Smooth muscle cell (in vitro differentiated cells): ENCODE results near the gene SAA2. TPM values are rescaled to one million over a fixed set of nuclear protein-coding genes. Genes with fewer than 3 reads are reported as not detected.

ENCODE experiments used
- DNase-seq: peaks from one replicate; lab custom pipeline; 2025; ENCODE audit not compliant: unreplicated experiment; lab: John Stamatoyannopoulos, UW
- H2AFZ ChIP-seq: fragments of 200-600 bp; sonication (generic); 2 replicates; pipeline ENCODE4 v1.6.0; 2016; ENCODE audit warnings: antibody characterized with exemption, low read depth, mild to moderate bottlenecking
- H3F3A ChIP-seq: fragments of 200-600 bp; sonication (generic); 2 replicates; pipeline ENCODE4 v1.6.0; 2017; ENCODE audit warnings: antibody characterized with exemption, low read depth
- H3K27ac ChIP-seq: fragments of 200-600 bp; sonication (generic); 2 replicates; pipeline ENCODE4 v1.5.1; 2016; ENCODE audit warnings: low read depth, mild to moderate bottlenecking
- H3K27me3 ChIP-seq: fragments of 200-600 bp; sonication (generic); 2 replicates; pipeline ENCODE4 v1.6.1; 2016; ENCODE audit warnings: low read depth, mild to moderate bottlenecking
- H3K36me3 ChIP-seq: fragments of 200-600 bp; sonication (generic); 2 replicates; pipeline ENCODE4 v1.5.1; 2016; ENCODE audit warnings: low read depth
- H3K4me1 ChIP-seq: fragments of 200-600 bp; sonication (generic); 2 replicates; pipeline ENCODE4 v1.5.1; 2016; ENCODE audit warnings: low read depth
- H3K4me2 ChIP-seq: fragments of 200-600 bp; sonication (generic); 2 replicates; pipeline ENCODE4 v1.6.0; 2016; ENCODE audit warnings: mild to moderate bottlenecking
- H3K4me3 ChIP-seq: fragments of 200-600 bp; sonication (generic); 2 replicates; pipeline ENCODE4 v1.5.1; 2016; ENCODE audit warnings: mild to moderate bottlenecking
- H3K79me2 ChIP-seq: fragments of 200-600 bp; sonication (generic); 2 replicates; pipeline ENCODE4 v1.6.0; 2016; ENCODE audit warnings: low read depth, mild to moderate bottlenecking
- H3K9ac ChIP-seq: fragments of 200-600 bp; sonication (generic); 2 replicates; pipeline ENCODE4 v1.6.0; 2016; ENCODE audit warnings: low read depth
- H3K9me3 ChIP-seq: fragments of 200-600 bp; sonication (generic); replicated peaks from 2 replicates; pipeline ENCODE4 v1.5.1; 2016; ENCODE audit warnings: low read depth
- H4K20me1 ChIP-seq: fragments of 200-600 bp; sonication (generic); 2 replicates; pipeline ENCODE4 v1.6.0; 2016; ENCODE audit warnings: low read depth
- CTCF ChIP-seq: fragments of 200-600 bp; sonication (generic); IDR thresholded peaks from 2 replicates; pipeline ENCODE4 v1.5.1; 2017; ENCODE audit warnings: borderline replicate concordance, mild to moderate bottlenecking, antibody characterized with exemption; ENCODE audit not compliant: insufficient read depth, poor library complexity, severe bottlenecking
- whole genome bisulfite sequencing: methylation state at CpG from one replicate; pipeline ENCODE4 v1.1.7; 2016; ENCODE audit warnings: low lambda C conversion rate; 5-methylcytosine and 5-hydroxymethylcytosine counted together
- polyA plus RNA-seq: library from polyadenylated mRNA; unstranded; fragments of >200 nt; fragmentation: Nextera tagmentation; extraction: Ambion mirVana; gene quantifications from 2 replicates; pipeline ENCODE4 v1.2.1, GENCODE V29; 2016
- total RNA-seq: library from RNA; depleted of rRNA; stranded (reverse); fragments of >200 nt; gene quantifications from 2 replicates; pipeline ENCODE4 v1.2.3, GENCODE V29; 2014

Gene SAA2
- total and polyA plus RNA-seq, 2 experiments from 2014 or later: not detected

GRCh38 chr11:18222814-18223421 is 25.6 kb downstream of the SAA2 start:
- Histone ChIP-seq H2AFZ (no peak overlapping the region), H3K36me3 (no peaks in the 10 kb centered on the region), H3K27me3 (peaks cover 13% of the 10 kb centered on the region), H4K20me1 (no peaks in the 10 kb centered on the region), H3K9me3 (no peaks in the 10 kb centered on the region), H3K9ac (no peak overlapping the region), H3F3A (no peaks in the 10 kb centered on the region), H3K4me3 (no peak overlapping the region), H3K4me1 (no peaks in the 10 kb centered on the region), H3K27ac (no peak overlapping the region), H3K4me2 (no peak overlapping the region), H3K79me2 (no peaks in the 10 kb centered on the region)
- no peak for TF ChIP-seq CTCF
- no peak for DNase-seq
- 93% methylated on average over 2 of the region's 3 CpGs for WGBS

GRCh38 chr11:18221274-18221876 is 27.1 kb downstream of the SAA2 start:
- WGBS: 88% methylated on average over 5 of the region's 5 CpGs
- Histone ChIP-seq H3K27ac (no peak overlapping the region), H3K79me2 (no peaks in the 10 kb centered on the region), H3K4me2 (no peak overlapping the region), H3K9me3 (no peaks in the 10 kb centered on the region), H3F3A (no peaks in the 10 kb centered on the region), H3K36me3 (no peaks in the 10 kb centered on the region), H3K9ac (no peak overlapping the region), H2AFZ (no peak overlapping the region), H3K4me3 (no peak overlapping the region), H3K4me1 (no peaks in the 10 kb centered on the region), H4K20me1 (no peaks in the 10 kb centered on the region), H3K27me3 (peaks cover 28% of the 10 kb centered on the region)
- no peak for TF ChIP-seq CTCF
- DNase-seq: no peak

- no peaks in the 10 kb centered on the region for H4K20me1 ChIP-seq
- H3K9me3 ChIP-seq: no peaks in the 10 kb centered on the region
- H3K4me1 ChIP-seq: no peaks in the 10 kb centered on the region
- 98% methylated on average over 33 of the region's 33 CpGs for WGBS
- no peaks in the 10 kb centered on the region for H3K36me3 ChIP-seq
- no peak overlapping the region for H3K9ac ChIP-seq
- H2AFZ ChIP-seq: no peak overlapping the region
- no peaks in the 10 kb centered on the region for H3K79me2 ChIP-seq
- no peak overlapping the region for H3K27ac ChIP-seq
- TF ChIP-seq CTCF: no peak
- no peak overlapping the region for H3K4me3 ChIP-seq
- H3F3A ChIP-seq: no peaks in the 10 kb centered on the region
- DNase-seq: no peak
- H3K27me3 ChIP-seq: no peaks in the 10 kb centered on the region
- H3K4me2 ChIP-seq: no peak overlapping the region
Observed at GRCh38 chr11:18209058-18209457, 39.4 kb downstream of the SAA2 start.

GRCh38 chr11:18204771-18205170 is 43.7 kb downstream of the SAA2 start:
- H3K4me1 ChIP-seq: no peaks in the 10 kb centered on the region
- no peaks in the 10 kb centered on the region for H3K36me3 ChIP-seq
- no peak overlapping the region for H3K4me3 ChIP-seq
- TF ChIP-seq CTCF: no peak
- H3F3A ChIP-seq: no peaks in the 10 kb centered on the region
- no peak for DNase-seq
- H3K27ac ChIP-seq: no peak overlapping the region
- no peak overlapping the region for H2AFZ ChIP-seq
- H3K27me3 ChIP-seq: no peaks in the 10 kb centered on the region
- H3K9ac ChIP-seq: no peak overlapping the region
- H3K9me3 ChIP-seq: no peaks in the 10 kb centered on the region
- no peaks in the 10 kb centered on the region for H3K79me2 ChIP-seq
- no peaks in the 10 kb centered on the region for H4K20me1 ChIP-seq
- H3K4me2 ChIP-seq: no peak overlapping the region
